HEK293T (cell line): Measurements from ENCODE around the gene RDH16.
"Not testable (repeated sequence)": the region's sequence is repeated elsewhere in the genome, so short reads cannot be mapped to it uniquely, and the experiment has no call there.

Experiments used
- L3MBTL2 ChIP-seq: fragments of 450-650 bp; conservative IDR thresholded peaks from 2 replicates; pipeline ENCODE4 v1.6.1; 2016; ENCODE audit warnings: mild to moderate bottlenecking
- TARDBP ChIP-seq: fragments of 450-650 bp; IDR thresholded peaks from 2 replicates; pipeline ENCODE4 v1.6.1; 2016
- ZNF384 ChIP-seq: fragments of 450-650 bp; IDR thresholded peaks from 2 replicates; pipeline ENCODE4 v1.6.1; 2016

GRCh38 chr12:56965997-56966642 lies 8.7 kb upstream of the RDH16 start:
- TF ChIP-seq TARDBP, ZNF384, L3MBTL2: not testable (repeated sequence)
